Endometrial microvascular endothelial cells (primary cell): ENCODE results near the gene GPR61. TPM values are rescaled to one million over a fixed set of nuclear protein-coding genes. Genes with fewer than 3 reads are reported as not detected.

ENCODE experiments used
- in situ Hi-C: cut with HindIII; loops from 2 replicates; pipeline ENCODE4 v1.10.0; 2017; ENCODE audit warnings: low sequenced_read_pairs, low pct_unique_long_range_greater_than_20kb; ENCODE audit errors: inconsistent ontology term
- total RNA-seq: library from RNA; depleted of rRNA; stranded (reverse); fragments of >200 nt; gene quantifications from one replicate; pipeline ENCODE4 v1.2.3, GENCODE V29; 2015; ENCODE audit errors: inconsistent ontology term

GPR61 gene
- total RNA-seq, 1 donor from 2014 or later = not detected

DNA sequence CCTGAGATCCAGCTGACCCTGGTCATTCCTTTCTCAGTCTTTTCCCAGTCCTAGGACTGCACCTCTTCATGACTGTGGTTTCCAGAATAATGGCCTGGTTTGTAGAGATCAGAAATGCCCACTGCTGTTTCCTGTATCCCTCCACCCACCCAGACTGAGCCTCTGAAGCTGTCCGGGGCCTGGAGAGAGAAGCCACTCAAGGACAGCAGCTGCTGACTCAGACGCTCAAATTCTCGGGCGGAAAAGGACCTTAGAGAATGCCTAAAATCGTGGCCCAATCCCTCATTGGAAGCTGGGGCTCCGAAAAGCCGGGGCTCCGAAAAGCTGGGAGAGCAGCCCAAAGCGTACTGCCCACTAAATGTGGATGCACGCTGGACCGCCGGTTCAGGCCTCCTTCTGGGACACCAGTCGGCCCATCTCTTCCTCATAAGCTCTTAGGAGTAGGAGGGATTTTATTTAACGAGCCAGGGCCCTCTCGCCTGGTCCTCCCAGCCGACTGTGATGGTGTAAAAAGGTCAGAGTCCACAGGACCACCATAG lies 7.8 kb upstream of the GPR61 start:
- in situ Hi-C loops = no loop called here

DNA sequence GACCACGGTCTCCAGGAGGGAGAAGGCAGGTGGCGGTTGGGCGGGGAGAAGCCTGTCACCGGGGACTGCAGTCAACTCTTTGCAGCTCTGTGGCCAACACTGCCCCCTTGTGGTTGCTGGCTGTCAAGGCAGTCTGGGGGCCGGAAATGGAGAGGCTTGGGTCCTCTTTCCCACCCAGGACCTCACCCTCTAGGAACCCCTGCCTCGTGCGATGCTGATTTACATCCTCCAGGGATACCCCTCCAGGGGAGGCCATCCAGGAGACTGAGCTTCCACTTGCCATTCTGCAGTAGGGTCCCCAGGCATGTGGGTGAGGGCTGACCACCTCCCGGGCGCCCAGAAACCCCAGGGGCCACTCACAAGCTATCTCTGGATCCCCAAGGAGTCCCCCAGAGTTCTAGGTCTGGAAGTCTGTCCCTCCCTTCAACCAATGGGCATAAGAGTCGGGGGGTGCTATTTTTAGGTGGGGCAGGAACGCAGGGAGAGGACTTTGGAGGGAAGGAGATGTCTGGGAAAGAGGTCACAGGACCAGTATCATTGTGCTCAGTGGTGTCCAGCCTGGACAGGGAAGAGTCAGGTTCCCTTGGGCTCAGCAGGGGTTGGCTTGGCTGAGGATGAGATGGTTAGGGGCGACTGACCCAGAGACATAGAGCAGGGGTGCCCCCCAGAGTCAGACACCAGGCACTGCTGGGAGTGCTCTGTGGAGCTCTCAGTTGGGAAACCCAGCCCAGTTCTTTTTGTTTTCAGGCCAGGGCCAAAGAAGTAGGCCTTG lies 7.1 kb upstream of the GPR61 start:
- in situ Hi-C loops = no loop called here

DNA sequence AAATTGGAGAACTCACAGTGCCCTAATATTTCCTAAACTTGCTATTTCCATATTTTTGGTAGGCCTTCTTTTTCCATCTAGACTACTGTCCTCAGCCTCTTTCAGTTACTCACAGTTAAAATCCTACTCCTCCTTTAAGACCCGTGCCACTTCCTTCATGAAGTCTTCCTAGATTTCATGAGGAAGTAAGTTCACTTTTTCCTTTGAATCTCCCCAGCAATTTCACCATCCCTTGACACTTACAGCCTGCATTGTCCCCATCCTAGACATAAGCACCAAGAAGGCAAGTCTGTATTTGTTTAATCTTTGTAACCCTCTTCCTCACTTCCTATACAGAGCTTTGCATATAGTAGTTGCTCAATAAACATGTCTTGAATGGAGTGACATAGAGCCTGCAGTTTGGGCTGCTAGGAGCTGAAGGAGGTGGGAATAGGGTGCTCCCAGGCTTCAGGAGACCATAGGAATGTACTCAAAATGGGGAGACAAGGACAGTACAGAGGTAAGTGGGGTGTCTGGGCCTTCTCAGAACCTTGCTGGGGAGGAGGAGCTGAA lies 5.3 kb upstream of the GPR61 start:
- in situ Hi-C loops = no loop called here

DNA sequence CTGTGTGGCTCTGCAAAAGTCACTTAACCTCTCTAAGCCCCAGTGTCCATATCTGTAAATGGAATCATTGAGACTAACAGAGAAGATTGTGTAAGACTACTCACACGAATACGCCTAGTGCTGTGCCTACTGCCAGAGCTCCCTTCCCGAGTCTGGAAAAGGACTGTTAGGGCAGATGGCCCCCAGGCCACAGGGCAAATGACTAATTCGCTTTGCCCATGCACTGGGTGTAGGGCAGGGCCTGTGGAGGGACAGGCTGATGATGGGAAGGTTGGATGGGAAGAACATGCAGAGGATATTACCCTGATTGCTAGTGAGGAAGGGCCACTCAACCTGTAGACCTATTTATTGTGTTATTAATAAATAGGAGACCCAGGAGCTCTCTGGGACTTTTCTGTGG lies 4.2 kb upstream of the GPR61 start:
- in situ Hi-C loops = no loop called here

DNA sequence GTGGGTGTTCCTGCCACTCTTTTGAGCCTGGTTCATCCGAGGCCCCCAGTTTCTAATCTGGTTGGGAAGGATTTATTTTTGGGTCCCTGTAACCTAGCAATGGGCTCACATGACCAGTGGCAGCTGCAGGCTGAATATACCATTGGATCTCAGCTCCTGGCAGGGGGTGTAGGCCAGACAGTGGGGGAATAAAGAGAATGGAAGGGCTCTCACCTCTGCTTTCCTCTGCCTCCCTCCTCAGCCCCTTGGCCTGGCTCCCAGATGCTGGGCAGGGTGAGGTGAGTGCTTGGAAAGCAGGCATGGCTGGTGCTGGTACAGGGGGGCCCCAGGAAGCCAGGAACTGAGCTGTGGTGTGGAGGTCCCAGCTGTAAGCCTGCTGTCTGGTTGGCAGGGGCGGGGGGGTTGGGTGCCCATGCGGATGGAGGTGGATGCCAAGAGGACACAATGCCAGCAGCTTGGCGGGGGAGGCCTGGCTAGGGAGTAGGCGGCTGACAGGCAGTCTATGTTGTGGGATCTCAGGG lies 3.6 kb upstream of the GPR61 start:
- in situ Hi-C loops = no loop called here

DNA sequence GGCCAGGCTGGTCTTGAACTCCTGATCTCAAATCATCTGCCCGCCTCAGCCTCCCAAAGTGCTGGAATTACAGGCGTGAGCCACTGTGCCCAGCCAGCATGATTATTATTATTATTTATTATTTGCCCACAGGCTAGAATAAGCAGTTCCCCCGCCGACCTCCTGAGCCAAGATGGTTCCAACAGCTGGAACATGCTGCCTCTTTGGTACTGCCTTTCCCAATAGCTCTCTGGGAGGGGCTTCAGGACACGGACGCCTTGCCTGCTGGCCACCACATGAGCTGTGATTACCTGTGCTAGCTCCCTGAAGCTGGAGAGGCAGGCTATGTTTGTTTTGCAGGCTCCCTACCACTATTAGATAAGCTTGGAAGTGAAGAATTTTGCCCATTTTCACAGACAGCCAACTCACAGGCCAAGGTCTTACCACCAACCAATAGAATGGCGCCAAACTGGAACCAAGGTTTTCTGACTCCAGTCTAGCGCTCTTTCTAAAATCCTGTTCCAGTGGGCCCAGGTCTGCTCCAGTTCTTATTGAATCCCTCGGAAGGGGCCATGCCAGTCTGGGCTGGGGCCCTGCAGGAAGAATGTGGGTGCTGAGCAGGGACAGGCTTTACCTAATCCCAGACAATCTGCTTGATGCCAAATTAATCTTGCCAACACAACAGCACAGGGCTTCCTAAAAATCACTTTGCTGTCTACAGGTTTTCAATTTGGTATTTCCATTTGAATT lies 2.1 kb upstream of the GPR61 start:
- in situ Hi-C loops = no loop called here

DNA sequence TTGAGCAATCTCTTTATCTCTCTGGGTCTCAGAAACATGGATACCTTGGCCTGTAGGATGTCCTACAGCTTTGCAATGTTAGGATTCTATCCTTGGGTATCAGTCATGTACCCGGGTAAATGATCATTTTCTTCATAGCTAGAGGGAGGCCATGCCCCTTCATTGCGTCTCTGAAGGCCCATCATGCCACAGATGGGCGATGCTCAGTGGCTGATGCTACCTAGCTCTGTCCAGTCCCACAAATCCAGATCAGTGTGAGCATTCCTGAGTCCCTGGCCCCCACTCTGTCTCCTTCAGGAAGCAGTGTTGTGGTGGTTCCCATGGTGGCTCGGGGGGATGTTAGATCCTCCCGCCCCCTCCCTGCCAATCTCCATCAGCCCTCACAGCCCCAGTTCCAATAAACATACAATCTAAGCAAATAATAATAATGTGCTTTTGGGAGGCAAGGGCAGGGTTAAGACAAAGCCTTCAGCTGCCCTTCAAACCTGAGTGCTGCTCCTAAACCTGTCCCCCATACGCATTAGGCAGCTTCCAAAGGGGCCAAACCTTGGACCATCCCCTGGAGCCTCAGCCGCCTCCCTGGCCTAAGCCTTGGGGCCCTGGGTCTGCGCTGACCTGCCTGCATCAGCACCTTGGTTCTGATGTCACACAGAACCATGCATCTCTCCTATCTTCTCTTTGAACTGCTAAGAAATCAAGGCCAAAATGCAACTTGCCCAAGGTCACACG lies 681 bp upstream of the GPR61 start:
- in situ Hi-C loops = no loop called here

DNA sequence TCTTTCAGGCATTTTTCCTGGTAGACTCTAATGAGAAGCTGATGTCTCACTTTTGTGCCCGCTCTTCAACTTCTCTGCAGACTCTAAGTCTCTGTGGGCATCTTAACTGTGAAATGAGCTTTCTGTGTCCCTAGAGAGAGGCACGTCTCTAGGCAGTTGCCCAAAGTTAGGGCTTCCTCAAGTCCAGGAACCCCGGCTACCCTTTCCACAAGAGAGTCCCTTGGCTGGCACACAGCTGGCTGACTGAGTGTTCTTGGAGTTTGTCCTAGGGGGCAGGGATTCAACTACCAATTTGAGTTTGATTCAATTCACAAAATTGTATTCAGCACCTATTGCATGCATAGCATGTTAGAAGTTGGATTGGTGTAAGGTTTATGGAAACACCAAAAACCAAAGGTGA lies 1.4 kb downstream of the GPR61 start:
- in situ Hi-C loops = no loop called here

DNA sequence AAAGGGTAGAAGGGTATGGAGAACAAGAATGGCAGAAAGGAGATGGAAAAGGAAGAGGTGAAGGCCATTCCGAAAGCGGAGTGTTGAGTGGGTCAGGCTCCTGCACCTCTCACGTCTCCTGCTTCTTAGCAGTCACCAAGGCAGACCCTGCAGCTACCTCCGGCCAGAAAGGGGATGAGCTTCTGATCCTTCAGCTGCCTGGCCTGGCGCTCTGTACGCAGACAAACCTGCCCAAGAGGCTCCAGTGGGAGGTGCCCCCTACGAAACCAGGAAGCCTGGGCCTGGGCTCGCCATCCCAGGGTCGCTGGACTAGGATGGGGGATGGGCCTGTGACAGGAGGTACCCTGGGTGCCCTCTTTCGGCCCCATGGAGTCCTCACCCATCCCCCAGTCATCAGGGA lies 3.0 kb downstream of the GPR61 start:
- in situ Hi-C loops = no loop called here

DNA sequence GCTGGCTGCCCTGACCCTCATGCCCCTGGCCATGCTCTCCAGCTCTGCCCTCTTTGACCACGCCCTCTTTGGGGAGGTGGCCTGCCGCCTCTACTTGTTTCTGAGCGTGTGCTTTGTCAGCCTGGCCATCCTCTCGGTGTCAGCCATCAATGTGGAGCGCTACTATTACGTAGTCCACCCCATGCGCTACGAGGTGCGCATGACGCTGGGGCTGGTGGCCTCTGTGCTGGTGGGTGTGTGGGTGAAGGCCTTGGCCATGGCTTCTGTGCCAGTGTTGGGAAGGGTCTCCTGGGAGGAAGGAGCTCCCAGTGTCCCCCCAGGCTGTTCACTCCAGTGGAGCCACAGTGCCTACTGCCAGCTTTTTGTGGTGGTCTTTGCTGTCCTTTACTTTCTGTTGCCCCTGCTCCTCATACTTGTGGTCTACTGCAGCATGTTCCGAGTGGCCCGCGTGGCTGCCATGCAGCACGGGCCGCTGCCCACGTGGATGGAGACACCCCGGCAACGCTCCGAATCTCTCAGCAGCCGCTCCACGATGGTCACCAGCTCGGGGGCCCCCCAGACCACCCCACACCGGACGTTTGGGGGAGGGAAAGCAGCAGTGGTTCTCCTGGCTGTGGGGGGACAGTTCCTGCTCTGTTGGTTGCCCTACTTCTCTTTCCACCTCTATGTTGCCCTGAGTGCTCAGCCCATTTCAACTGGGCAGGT lies 3.8 kb downstream of the GPR61 start:
- in situ Hi-C loops = no loop called here

DNA sequence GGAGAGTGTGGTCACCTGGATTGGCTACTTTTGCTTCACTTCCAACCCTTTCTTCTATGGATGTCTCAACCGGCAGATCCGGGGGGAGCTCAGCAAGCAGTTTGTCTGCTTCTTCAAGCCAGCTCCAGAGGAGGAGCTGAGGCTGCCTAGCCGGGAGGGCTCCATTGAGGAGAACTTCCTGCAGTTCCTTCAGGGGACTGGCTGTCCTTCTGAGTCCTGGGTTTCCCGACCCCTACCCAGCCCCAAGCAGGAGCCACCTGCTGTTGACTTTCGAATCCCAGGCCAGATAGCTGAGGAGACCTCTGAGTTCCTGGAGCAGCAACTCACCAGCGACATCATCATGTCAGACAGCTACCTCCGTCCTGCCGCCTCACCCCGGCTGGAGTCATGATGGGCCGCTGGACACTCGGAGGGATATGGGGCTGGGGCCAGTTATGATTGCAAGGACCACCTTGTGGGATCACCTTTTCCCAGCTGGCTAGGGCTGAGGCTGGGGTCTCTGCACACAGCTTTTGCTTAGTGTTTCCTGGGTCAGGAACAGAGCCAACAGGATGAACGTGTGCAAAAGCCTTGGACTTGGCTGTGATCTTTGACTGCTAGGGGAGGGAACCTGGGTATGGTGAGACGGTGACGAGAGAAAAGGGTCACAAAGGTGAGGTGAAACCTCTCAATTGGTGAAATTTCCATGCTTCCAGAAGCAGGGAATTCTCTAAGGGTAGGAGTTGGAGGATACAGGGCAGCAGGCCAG lies 4.5 kb downstream of the GPR61 start:
- in situ Hi-C loops = no loop called here

DNA sequence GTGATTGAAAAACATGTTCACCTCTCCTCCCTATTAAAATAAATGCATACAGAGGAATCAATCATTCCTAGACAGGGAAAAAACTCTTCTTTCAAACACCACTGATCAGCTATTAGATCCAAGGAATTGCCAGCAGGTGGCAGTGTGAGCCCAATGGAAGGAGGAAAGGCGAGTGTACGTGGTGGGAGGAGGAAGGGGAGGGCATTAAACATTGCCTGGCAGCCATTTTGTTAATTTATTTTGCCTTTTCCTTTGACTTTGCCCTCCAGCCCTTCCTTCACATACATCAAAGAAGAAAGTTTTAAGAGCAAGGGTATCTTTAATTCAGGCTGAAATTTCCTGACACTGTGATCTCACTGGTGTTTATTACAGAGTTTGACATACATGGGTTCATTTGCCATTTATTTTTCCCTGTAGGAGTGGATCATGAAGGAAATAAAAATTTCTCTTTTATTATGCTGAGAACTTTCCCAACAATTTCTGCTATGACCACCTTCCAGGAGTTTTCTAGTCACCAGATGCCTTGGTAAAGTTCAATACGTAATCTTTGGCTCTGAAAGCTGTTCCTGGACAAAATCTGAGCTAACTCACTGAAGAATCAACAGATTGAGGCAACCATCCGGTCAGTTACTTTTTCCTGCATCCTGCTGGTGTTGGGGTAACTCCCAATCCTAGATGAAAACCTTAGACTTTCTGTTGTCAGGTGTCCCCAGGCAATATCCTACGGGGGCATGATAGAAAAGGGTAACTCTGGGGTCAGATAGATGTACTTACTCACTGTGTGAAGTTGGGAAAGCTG lies 6.8 kb downstream of the GPR61 start:
- in situ Hi-C loops = no loop called here

DNA sequence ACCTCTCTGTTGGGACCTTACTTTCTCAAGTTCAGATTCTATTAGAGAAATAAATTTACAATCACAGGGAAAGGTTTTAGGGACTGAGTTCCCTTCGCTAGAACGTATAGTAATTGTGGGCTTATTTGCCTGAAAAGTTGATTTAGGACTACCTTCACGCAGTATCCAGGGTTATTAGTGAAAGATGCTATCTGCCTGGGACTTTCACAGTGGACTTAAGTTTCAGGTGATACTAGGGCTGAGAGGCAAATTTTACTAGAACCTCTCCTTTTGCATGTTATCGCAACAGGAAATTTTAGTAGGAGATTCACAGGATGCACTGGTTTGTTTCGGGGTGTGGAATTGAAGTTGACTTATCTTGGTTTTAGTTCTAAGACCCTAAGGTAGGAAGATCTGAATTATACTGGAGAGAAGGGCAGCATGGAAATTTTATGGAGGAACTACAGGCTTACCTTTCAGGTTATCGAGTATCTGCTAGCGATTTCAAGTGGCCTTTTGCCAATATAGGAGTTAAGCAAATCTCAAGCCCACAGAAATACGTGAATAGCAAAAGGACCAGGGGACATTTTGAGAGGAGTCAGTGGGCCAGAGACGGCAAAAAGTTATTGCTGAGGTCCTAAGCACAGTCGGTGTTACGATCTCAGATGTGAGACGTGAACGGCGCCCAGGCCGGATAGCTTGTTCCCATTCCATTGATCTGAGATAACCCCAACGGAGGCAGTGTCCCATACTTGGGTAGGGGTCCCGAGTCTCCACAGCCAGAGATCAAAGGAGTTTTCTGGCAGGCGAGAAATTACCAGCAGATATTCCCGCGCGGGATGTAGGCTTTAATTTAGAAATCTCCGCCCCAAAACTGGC lies 8.0 kb downstream of the GPR61 start:
- in situ Hi-C loops = no loop called here

DNA sequence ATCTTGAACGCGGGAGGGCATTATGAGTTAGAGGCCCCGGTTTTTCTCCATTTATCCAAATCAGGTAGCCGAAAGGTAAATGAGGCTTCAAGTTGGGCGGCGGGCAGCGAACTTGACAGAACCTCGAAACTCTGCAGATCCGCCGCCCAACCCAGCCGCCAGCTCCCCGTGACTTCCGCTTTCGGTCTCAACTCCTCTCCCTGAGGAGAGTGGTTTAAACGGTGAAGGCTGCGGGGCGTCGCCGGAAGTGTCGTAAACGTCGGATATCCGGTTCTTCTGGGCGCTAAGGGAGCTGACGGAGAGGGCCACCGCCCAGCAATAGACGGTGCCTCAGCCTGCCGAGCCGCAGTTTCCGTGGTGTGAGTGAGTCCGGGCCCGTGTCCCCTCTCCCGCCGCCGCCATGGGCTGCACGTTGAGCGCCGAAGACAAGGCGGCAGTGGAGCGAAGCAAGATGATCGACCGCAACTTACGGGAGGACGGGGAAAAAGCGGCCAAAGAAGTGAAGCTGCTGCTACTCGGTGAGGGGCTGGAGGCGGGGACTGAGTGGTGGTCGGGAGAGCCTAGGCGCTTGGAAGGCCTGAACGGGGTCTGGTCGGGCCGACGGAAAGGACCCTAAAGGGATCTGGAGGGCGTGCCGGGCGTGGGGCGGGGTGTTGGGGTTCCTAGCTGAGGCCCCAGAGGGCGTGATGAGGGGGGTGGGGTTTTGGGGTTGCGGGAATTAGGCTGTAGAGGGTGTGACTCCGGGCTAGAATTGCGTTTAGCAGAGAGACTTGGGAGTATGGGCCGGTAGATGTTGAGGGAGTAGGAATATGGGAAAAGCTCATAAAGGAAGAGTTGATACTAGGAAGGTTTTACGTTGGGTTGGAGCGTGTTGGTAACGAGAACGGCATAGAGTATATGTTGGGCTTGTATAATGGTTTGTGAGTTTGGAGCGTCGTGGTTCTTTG lies 8.9 kb downstream of the GPR61 start, which contains the start of gene GNAI3:
Gene GNAI3 (plus strand): TSS at position 295 of the 947 bp plus-strand sequence. CDS start 106 bp downstream, at position 401.
- in situ Hi-C loops = no loop called here

DNA sequence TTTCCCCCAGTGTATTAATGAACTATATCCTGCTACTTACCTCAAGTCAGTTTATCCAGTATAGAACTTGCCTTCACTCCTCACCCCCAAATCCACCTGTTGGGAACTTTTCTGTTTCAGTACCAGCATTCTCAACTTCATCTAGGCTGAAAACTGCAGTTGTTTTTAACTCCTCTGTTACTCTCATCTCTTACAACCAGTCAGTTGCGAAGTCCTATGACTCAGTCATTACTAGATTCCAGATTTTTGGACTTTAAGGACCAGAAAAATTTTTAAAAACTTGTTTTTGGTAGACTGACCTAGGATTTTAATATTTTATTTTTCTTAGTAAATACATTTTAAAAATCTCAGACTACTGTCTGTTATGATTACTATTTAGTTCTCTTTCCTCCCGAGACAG lies 16.9 kb downstream of the GPR61 start:
- in situ Hi-C loops = no loop called here
